ENCODE measurements around the gene PPP2R3A. TPM values are rescaled to one million over a fixed set of nuclear protein-coding genes. Genes with fewer than 3 reads are reported as not detected.

PPP2R3A gene
- total and polyA plus RNA-seq, 2 of the 4 experiments (the other 2 are of a cell fraction) = 11.3 to 37.3 TPM

- Histone ChIP-seq H3K36me3 (ENCODE audit: control insufficient read depth, insufficient read depth, low read length) (peaks cover 3% of the 10 kb centered on the region; the same call in 1 of the 2 replicates), H3K9me1 (ENCODE audit: insufficient read depth, low read length) (no peaks in the 10 kb centered on the region), H4K8ac (ENCODE audit: low read depth in 2 of 2, low read length in 2 of 2) (no peak overlapping the region), H2AK9ac (replicated peaks; ENCODE audit: low read depth, low read length, poor library complexity) (no peak overlapping the region), H3K4ac (ENCODE audit: low read depth, low read length) (no peak overlapping the region), H2AK5ac (ENCODE audit: low read depth, low read length) (no peak overlapping the region), H3K79me1 (ENCODE audit: low read depth in 1 of 2, low read length in 2 of 2) (peaks cover 0 to 3% of the 10 kb centered on the region in 2 experiments; a peak in 1 of 4 replicates), H3K4me2 (ENCODE audit: low read depth, low read length) (no peak overlapping the region), H2BK5ac (ENCODE audit: low read depth, low read length, poor library complexity, severe bottlenecking) (no peak overlapping the region), H4K20me1 (ENCODE audit: insufficient read depth, low read length) (no peaks in the 10 kb centered on the region), H3K9me3 (ENCODE audit: control insufficient read depth, insufficient read depth, low read length) (no peaks in the 10 kb centered on the region), H3K9ac (ENCODE audit: low read depth, low read length) (no peak overlapping the region), H2AFZ (replicated peaks; ENCODE audit: low read length, poor library complexity) (no peak overlapping the region), H4K5ac (ENCODE audit: low read depth, low read length) (no peak overlapping the region), H3K23ac (ENCODE audit: low read depth, low read length) (no peak overlapping the region), H3K18ac (ENCODE audit: low read depth, low read length) (no peak overlapping the region), H2BK20ac (ENCODE audit: low read depth, low read length) (no peak overlapping the region), H3K27me3 (ENCODE audit: control insufficient read depth, insufficient read depth, low read length) (no peaks in the 10 kb centered on the region), H3K27ac (ENCODE audit: insufficient read depth, low read length) (no peak overlapping the region), H3K14ac (replicated peaks; ENCODE audit: low read depth, low read length) (no peak overlapping the region), H3K56ac (ENCODE audit: extremely low read depth, insufficient read depth, low read length) (no peak overlapping the region), H2BK120ac (ENCODE audit: low read depth, low read length) (no peak overlapping the region), H2BK15ac (ENCODE audit: low read depth, low read length) (no peak overlapping the region), H3K4me3 (ENCODE audit: insufficient read depth, low read depth, low read length) (no peak overlapping the region), H4K91ac (ENCODE audit: insufficient read depth, low read depth, low read length) (no peak overlapping the region), H3K4me1 (ENCODE audit: control insufficient read depth, insufficient read depth, low read length) (no peaks in the 10 kb centered on the region)
- intact Hi-C loops (cut with micrococcal nuclease) (no loop called here), dilution Hi-C loops (cut with HindIII; ENCODE audit: low sequenced_read_pairs, unreplicated experiment) (no loop called here), in situ Hi-C loops (cut with MboI; ENCODE audit: low sequenced_read_pairs) (no loop called here)
- 100% methylated on average over 3 of the region's 8 CpGs; no CpG with 5 or more reads in 1 of the 2 experiments for WGBS, 2 experiments (ENCODE audit: extremely low coverage in 2 of 2, insufficient read length in 1 of 2)
- TF ChIP-seq BHLHE40 (IDR thresholded peaks at IDR 0.05; ENCODE audit: low read depth, low read length) (no peak), FOS (IDR thresholded peaks at IDR 0.05; ENCODE audit: low read depth, low read length) (no peak), ELK1 (IDR thresholded peaks at IDR 0.05; ENCODE audit: borderline replicate concordance, low read depth, low read length) (no peak), NFE2L2 (IDR thresholded peaks at IDR 0.05; ENCODE audit: low read depth, low read length) (no peak), MAZ (IDR thresholded peaks at IDR 0.05; ENCODE audit: borderline replicate concordance, low read depth, low read length) (no peak), RFX5 (IDR thresholded peaks at IDR 0.05; ENCODE audit: low read depth, low read length) (no peak), CEBPB (IDR thresholded peaks at IDR 0.05; ENCODE audit: low read depth, low read length) (no peak), POLR2A (IDR thresholded peaks at IDR 0.05; ENCODE audit: low read depth, low read length) (no peak), SMC3 (IDR thresholded peaks at IDR 0.05; ENCODE audit: low read depth, low read length) (no peak)
- ChIA-PET POLR2A (ENCODE audit: unreplicated experiment) (no interaction called here), CTCF (no interaction called here)
- peak; percentile 24; the same call in 1 of the 2 replicates for ATAC-seq (ENCODE audit: low read depth)
- DNase-seq = peak; percentile 12
- no TSS peak for BruUV-seq (replicated peaks)
Measured at GRCh38 chr3:136120373-136121348, 155.1 kb downstream of the PPP2R3A start.
